HG02852 (cell line): Measurements from ENCODE around the gene F12.
"Not testable (repeated sequence)": the region's sequence is repeated elsewhere in the genome, so short reads cannot be mapped to it uniquely, and the experiment has no call there.

Experiments used
- ATAC-seq: cut with Tn5 transposase; IDR thresholded peaks from one replicate; pipeline ENCODE4 v1.9.1; 2021; ENCODE audit warnings: mild to moderate bottlenecking, moderate library complexity; ENCODE audit not compliant: unreplicated experiment

The F12 gene

GRCh38 chr5:177417081-177417480 lies 7.7 kb upstream of the F12 start:
- ATAC-seq = not testable (repeated sequence)

DNA sequence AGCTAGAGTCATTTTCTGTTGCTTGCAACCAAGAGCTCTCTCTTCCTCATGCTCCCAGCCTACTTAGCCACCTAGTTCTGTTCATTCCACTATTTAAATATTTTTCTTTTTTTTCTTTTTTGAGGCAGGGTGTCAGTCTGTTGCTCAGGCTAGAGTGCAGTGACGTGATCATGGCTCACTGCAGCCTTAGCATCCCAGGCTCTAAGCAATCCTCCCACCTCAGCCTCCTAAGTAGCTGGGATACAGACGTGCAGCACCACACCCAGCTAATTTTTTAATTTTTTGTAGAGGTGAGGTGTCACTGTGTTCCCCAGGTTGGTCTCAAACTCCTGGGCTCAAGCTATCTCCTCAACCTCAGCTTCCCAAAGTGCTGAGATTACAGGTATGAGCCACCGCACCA lies 5.1 kb upstream of the F12 start:
- ATAC-seq = no peak

DNA sequence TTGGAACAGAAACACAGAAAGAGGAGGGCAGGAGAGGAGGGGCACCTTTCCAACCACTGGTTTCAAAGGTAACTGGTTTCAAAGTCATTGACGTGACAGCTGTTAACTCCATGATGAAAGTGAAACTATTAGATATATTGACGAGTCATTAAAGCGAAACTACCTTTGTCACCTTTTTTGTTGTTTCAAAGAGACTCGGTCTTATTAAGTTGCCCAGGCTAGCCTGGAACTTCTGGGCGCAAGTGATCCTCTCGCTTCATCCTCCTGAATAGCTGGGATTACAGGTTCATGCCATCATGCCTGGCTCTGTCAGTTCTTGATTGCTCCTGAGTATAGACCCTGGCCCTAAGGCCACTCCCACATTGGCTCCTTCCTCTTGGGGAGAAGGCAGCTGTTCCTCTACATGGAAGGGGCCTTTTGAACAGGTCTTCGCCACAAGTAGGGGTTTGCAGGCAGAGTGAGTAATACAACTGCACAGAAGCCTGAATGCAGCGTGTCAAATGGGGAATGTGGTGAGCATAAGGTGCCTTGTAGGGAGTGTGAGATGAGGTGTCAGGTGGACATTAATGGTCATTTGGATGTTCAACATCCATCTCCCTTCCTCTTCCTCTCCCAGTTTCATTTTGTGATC lies 3.4 kb upstream of the F12 start:
- peak; percentile 73 for ATAC-seq

- no peak for ATAC-seq
Observed at GRCh38 chr5:177410575-177410974, 1.2 kb upstream of the F12 start.

DNA sequence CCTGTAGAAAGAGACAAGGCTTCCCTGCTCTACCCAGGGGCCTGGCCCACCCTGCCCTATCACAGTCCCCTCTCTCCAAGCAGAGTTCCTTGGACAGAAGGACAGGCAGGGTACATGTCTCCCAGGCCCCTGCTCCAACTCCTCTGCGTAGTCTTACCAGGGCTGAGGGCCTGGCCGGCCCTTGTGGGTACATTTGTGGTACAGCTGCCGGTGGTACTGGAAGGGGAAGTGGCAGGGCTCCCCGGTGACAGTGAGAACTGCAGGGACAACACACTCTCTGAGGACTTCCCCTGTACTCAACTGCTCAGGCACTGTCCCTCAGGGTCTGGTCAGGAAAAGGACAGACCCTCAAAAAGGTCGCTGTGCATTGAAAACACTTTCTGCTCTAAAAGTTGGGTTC lies 3.6 kb downstream of the F12 start:
- ATAC-seq = no peak

GRCh38 chr5:177405312-177405711 lies 4.1 kb downstream of the F12 start:
- ATAC-seq = no peak

DNA sequence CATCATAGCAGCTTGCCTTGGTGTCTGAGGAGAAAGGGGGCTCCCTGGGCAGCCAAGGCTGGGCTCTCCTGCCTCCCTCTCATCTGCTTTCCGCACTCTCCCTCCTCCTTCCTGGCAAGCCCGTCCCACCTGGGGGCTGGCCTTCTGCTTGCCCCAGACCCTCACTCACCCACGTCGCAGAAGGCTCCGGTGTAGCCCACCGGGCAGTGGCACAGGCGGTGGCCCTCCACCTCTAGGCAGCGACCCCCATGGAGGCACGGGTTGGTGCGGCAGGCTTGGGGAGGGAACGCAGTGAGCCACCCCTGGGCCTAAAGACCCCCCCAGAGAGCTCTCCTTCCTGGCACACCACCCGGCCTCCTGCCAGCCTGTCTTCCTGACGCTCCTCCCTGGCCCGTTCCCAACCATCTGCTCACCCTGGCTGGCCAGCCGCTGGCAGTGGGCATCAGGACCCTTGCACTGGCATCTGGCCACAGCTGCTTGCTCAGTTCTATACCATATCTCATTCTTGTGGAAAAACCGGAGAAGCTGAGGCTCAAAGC lies 4.7 kb downstream of the F12 start:
- no peak for ATAC-seq

- ATAC-seq = peak; percentile 79
Observed at GRCh38 chr5:177403792-177404640, 5.3 kb downstream of the F12 start.

- ATAC-seq = peak; percentile 14
Observed at GRCh38 chr5:177403102-177403791, 6.1 kb downstream of the F12 start.

GRCh38 chr5:177402271-177403043 lies 6.9 kb downstream of the F12 start:
- ATAC-seq = no peak

- ATAC-seq = no peak
Observed at GRCh38 chr5:177399997-177400868, 9.1 kb downstream of the F12 start, which contains the start of gene PFN3. Gene PFN3 (minus strand): TSS chr5:177400661. CDS start chr5:177400576, 85 bp downstream.

DNA sequence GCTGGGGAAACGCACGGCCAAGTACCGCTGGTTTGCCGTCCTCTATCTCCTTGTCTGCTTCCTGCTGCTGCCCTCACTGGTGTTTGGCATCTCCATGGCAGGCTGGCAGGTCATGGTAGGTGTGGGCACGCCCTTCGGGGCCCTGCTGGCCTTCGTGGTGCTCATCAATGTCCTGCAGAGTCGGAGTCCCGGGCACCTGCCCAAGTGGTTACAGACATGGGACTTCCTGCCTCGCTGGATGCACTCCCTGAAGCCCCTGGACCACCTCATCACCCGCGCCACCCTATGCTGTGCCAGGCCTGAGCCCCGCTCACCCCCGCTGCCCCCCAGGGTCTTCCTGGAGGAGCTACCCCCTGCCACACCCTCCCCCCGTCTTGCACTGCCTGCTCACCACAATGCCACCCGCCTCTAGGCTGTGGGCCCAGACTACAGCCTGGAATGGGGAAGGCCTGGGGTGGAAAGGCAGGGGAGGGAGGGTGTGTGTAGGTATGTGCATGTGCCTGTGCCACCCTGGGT lies 11.4 kb downstream of the F12 start:
- ATAC-seq = no peak

DNA sequence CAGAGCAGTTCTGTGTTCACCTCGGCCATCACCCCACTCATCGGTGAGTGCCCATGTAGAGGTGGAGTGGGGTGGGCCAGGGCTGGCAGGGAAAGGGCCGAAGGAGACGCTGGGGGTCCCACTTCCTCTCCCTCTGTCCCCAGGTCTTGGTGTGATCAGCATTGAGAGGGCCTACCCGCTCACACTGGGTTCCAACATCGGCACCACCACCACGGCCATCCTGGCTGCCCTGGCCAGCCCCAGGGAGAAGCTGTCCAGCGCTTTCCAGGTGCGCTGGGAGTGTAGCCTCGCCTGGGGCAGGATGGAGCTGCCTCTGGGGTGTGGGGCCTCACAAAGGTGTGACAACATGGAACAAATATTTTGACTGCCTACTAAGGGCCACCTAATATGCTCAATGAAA lies 12.6 kb downstream of the F12 start:
- no peak for ATAC-seq

DNA sequence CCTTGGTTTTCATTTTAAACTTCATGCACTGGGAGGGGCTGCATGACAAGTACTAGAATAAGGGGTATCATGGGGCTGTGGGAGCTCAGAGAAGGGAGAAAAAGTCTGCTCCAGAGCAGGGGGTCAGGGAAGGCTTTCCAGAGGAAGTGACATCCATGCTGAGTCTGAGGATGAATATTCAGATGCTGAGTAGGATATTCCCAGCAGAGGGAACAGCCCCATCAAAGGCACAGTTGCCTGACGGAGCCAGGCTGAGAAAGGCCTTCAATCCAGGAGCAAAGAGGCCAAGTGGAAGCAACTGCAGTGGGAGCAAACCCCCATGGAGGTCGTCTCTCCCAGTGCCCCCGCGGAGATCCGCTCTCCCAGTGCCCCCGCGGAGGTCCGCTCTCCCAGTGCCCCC lies 13.3 kb downstream of the F12 start:
- no peak for ATAC-seq

GRCh38 chr5:177393990-177394389 lies 15.4 kb downstream of the F12 start:
- ATAC-seq = no peak

- no peak for ATAC-seq
Observed at GRCh38 chr5:177393206-177393765, 16.1 kb downstream of the F12 start.

DNA sequence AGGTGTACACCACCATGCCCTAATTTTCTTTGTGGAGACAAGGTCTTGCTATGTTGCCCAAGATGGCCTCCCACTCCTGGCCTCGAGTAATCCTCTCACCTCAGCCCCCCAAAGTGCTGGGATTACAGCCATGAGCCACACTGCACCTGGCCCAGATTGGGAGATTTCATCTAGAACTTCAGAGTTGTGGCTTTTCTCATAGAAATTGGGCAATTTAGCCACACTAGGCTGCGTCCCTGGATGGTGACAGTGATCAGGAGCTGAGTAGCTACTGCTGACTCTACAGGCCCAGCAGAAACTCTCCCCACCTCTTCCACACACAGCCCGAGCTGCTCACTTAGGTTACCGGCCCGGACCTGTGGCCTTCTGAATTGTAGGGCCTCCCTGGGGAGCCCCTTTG lies 16.6 kb downstream of the F12 start:
- no peak for ATAC-seq

- no peak for ATAC-seq
Observed at GRCh38 chr5:177390363-177391300, 18.7 kb downstream of the F12 start.
